Thoracic aorta (tissue), 2 donors: ENCODE data around the gene METAP1D. TPM values are rescaled to one million over a fixed set of nuclear protein-coding genes. Genes with fewer than 3 reads are reported as not detected.
"Not testable (repeated sequence)": the region's sequence is repeated elsewhere in the genome, so short reads cannot be mapped to it uniquely, and the experiment has no call there.

ENCODE experiments used
- ATAC-seq: fragments of 150-250 bp; one replicate; pipeline ENCODE4 v1.8.0; 2017; ENCODE audit warnings: low read depth; ENCODE audit not compliant: insufficient number of reproducible peaks, low FRiP score
- DNase-seq: peaks from one replicate; pipeline ENCODE4 v3.0.0-alpha.2; 2020; ENCODE audit warnings: low spot score
- H3K27ac ChIP-seq, 2 donors: fragments of 200-600 bp; sonication (generic); 1 replicate in 1 of 2; 2 replicates in 1 of 2; pipeline ENCODE4 v1.5.1; 2016; ENCODE audit warnings: mild to moderate bottlenecking in 2 of 2, moderate library complexity in 2 of 2
- H3K27me3 ChIP-seq: fragments of 200-600 bp; sonication (generic); replicated peaks from 2 replicates; pipeline ENCODE4 v1.6.0; 2016; ENCODE audit warnings: mild to moderate bottlenecking; ENCODE audit not compliant: insufficient read depth
- H3K36me3 ChIP-seq: fragments of 200-600 bp; sonication (generic); one replicate; pipeline ENCODE4 v1.5.1; 2016
- H3K4me1 ChIP-seq, 2 donors: fragments of 200-600 bp; sonication (generic); 1 replicate in 1 of 2; 2 replicates in 1 of 2; pipeline versions ENCODE4 v1.5.1 to v1.6.0; 2016; ENCODE audit warnings: low read depth in 2 of 2, mild to moderate bottlenecking in 1 of 2; ENCODE audit not compliant: control insufficient read depth in 1 of 2
- H3K4me3 ChIP-seq: fragments of 200-600 bp; sonication (generic); 2 replicates; pipeline ENCODE4 v1.5.1; 2016; ENCODE audit warnings: mild to moderate bottlenecking
- H3K9me3 ChIP-seq: fragments of 200-600 bp; sonication (generic); 2 replicates; pipeline ENCODE4 v1.5.1; 2016
- total RNA-seq, 2 donors: library from RNA; depleted of rRNA; stranded (reverse); fragments of >200 nt; gene quantifications; one replicate each; pipeline versions ENCODE4 v1.1.0 to v1.2.3, GENCODE V29; 2016
- TF ChIP-seq, protein P1 (sequence below): fragments of 200-600 bp; sonication (generic); IDR thresholded peaks from one replicate; pipeline ENCODE4 v1.5.1; 2019; ENCODE audit warnings: antibody characterized with exemption

Gene METAP1D
- total RNA-seq, 2 donors from 2014 or later: 3.2 to 10.8 TPM

DNA sequence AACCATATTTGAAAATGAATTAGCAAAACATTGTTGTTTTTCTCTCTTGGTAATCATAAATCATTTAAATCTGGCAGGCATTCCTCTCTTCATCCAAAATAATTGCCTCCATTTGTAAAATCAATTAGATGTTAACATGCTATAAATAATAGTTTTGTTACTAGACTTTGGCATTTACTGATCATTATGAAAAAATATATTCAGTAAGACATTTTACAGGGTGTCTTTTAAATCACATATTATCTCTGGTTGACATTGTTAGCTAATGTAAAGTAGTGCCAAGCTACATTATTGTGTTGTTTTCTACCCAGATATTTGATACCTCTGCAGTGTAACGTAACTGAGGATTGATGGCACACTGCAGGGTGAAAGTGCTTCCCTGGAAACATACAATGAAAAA is 53.7 kb downstream of the METAP1D start:
- ATAC-seq: no peak
- no peak for DNase-seq
- TF ChIP-seq, protein P1, sequence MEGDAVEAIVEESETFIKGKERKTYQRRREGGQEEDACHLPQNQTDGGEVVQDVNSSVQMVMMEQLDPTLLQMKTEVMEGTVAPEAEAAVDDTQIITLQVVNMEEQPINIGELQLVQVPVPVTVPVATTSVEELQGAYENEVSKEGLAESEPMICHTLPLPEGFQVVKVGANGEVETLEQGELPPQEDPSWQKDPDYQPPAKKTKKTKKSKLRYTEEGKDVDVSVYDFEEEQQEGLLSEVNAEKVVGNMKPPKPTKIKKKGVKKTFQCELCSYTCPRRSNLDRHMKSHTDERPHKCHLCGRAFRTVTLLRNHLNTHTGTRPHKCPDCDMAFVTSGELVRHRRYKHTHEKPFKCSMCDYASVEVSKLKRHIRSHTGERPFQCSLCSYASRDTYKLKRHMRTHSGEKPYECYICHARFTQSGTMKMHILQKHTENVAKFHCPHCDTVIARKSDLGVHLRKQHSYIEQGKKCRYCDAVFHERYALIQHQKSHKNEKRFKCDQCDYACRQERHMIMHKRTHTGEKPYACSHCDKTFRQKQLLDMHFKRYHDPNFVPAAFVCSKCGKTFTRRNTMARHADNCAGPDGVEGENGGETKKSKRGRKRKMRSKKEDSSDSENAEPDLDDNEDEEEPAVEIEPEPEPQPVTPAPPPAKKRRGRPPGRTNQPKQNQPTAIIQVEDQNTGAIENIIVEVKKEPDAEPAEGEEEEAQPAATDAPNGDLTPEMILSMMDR: no peak
- Histone ChIP-seq H3K27me3 (no peaks in the 10 kb centered on the region), H3K27ac (no peak overlapping the region), H3K36me3 (no peaks in the 10 kb centered on the region), H3K4me3 (no peak overlapping the region), H3K4me1 (no peaks in the 10 kb centered on the region), H3K9me3 (no peaks in the 10 kb centered on the region)

GRCh38 chr2:172056293-172056692 is 56.5 kb downstream of the METAP1D start:
- TF ChIP-seq, protein P1: no peak
- Histone ChIP-seq H3K4me3 (no peak overlapping the region), H3K27ac (no peak overlapping the region), H3K9me3 (no peaks in the 10 kb centered on the region), H3K27me3 (no peaks in the 10 kb centered on the region), H3K4me1 (no peaks in the 10 kb centered on the region), H3K36me3 (no peaks in the 10 kb centered on the region)
- DNase-seq (no peak), ATAC-seq (no peak)

DNA sequence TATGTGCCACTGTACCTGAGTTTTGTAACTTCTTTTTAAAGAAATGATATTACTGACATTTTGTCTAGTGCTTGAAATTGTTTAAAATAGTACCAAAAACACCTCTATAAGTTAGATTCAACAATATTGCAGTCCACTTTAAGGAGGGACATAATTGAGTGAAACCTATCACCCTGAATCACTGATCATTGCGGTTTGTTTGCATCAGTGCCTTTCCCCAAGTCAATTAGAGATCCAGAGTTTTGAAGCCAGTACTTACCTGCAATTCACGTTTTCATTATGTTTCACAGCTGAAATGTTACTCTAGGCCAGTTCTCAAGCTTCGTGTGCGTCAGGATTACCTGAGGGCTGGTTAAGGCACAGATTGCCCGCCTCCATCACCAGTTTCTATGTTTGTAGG is 58.9 kb downstream of the METAP1D start:
- no peak overlapping the region for H3K27ac ChIP-seq
- no peaks in the 10 kb centered on the region for H3K9me3 ChIP-seq
- TF ChIP-seq, protein P1: no peak
- DNase-seq (no peak), ATAC-seq (no peak)
- H3K4me3 ChIP-seq: no peak overlapping the region
- no peaks in the 10 kb centered on the region for H3K27me3 ChIP-seq
- H3K4me1 ChIP-seq: no peaks in the 10 kb centered on the region
- H3K36me3 ChIP-seq: no peaks in the 10 kb centered on the region

- H3K27ac ChIP-seq, H3K9me3 ChIP-seq, H3K4me3 ChIP-seq, H3K27me3 ChIP-seq, DNase-seq, H3K36me3 ChIP-seq, H3K4me1 ChIP-seq, ATAC-seq: not testable (repeated sequence)
Observed at GRCh38 chr2:172060118-172060517, 60.4 kb downstream of the METAP1D start.

- TF ChIP-seq, protein P1: no peak
- ATAC-seq: no peak
- H3K27ac ChIP-seq: no peak overlapping the region
- no peak for DNase-seq
- H3K4me1 ChIP-seq: no peaks in the 10 kb centered on the region
- no peaks in the 10 kb centered on the region for H3K27me3 ChIP-seq
- no peak overlapping the region for H3K4me3 ChIP-seq
- H3K9me3 ChIP-seq: no peaks in the 10 kb centered on the region
- no peaks in the 10 kb centered on the region for H3K36me3 ChIP-seq
Observed at GRCh38 chr2:172062402-172063004, 62.8 kb downstream of the METAP1D start.

DNA sequence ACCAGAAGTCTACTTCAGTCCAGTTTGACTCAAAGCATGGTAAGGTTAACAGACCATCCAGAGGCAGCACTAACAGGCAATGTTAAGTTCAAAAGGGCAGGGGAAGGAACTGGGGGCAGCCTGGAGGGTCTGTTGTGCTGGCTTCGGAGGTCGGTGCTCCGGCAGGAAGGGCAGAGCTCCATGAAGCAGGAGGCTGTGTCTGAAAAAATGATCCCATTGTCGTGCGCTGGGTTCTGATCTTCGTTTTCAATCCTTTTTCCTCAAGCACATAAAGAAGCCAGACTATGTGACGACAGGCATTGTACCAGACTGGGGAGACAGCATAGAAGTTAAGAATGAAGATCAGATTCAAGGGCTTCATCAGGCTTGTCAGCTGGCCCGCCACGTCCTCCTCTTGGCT is 63.7 kb downstream of the METAP1D start:
- TF ChIP-seq, protein P1: no peak
- Histone ChIP-seq H3K4me1 (no peaks in the 10 kb centered on the region), H3K27me3 (no peaks in the 10 kb centered on the region), H3K27ac (no peak overlapping the region), H3K9me3 (no peaks in the 10 kb centered on the region), H3K4me3 (no peak overlapping the region), H3K36me3 (no peaks in the 10 kb centered on the region)
- DNase-seq (no peak), ATAC-seq (no peak)
